CD4-positive, alpha-beta T cell treated with Interleukin-2 at 100 ng/mL for 4 hours (primary cell): ENCODE data around the gene FCER1A.

Source experiments
- DNase-seq: peaks from one replicate; pipeline ENCODE4 v3.0.0-alpha.2; 2020; ENCODE audit warnings: low spot score

FCER1A gene

GRCh38 chr1:159352436-159352835, 50.3 kb downstream of the FCER1A start:
- no peak for DNase-seq
